ENCODE measurements around the gene SLC4A11. TPM values are rescaled to one million over a fixed set of nuclear protein-coding genes. Genes with fewer than 3 reads are reported as not detected.
A peak's percentile ranks its signal among the peaks of the same experiment; 100 is the strongest.

Gene SLC4A11
- total and polyA plus RNA-seq, 11 donors, result 0.08 to 1.0 (median 0.22) TPM; not detected in 1

DNA sequence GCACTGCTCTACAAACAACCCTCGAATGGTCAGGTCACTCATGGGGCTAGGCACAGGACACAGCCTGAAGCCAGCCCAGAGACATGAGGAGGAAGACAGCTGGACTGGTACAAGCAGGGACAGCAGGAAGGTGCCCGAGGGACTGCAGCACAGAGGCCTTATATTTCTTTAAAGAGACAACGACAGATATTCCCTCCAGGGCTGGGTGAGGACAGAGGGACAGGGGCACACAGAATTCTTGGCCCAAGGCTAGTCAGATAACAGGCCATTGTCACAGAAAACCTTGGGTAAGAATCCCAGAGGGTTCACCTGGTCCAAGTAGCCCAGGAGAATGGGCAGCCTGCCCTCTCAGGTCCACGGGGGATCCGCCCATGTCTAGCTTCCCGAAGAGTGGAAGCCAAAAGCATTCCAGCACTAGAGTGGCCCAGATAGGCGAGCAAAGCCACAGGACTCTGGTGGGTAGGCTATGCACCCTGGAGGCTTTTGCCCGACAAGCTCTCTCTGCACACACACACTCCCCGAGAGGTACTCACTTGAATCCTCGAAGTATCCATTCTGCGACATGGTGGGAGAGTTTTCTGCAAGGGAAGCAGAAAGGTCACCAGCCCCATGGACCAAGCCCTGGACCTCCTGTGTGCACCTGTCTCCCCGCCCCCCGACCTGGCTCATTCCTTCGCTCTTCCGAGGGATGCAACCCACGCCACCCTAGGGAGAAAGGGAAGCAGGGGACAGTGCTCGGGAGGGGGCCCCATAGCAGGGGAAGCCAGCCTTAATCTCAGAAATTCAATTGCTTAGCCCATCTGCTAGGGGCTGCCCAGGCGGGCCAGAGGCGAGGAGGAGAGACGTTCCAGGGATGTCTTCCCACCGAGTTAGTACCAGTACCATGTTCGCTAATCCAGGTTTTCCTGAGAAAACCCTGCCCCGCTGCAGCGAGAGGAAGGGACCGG is 1.7 kb downstream of the SLC4A11 start:
- intact Hi-C loops (cut with DNase I), result no loop called here
- WGBS, 4 donors, result 56 to 69% (median 59%) methylated on average over 22 to 25 of the region's 25 CpGs
- no peaks in the 10 kb centered on the region for H3K9me3 ChIP-seq
- H3K4me3 ChIP-seq, result peak overlapping the region in 7 of 12 donors; percentile 50 to 86 (median 71)
- ATAC-seq (no peak), DNase-seq (no peak)
- H3K36me3 ChIP-seq, result no peaks in the 10 kb centered on the region
- peaks cover 0 to 29% (median 17%) of the 10 kb centered on the region in 12 donors for H3K4me1 ChIP-seq
- TF ChIP-seq POLR2A (IDR thresholded peaks at IDR 0.05), result no peak
- TF ChIP-seq, protein P1, sequence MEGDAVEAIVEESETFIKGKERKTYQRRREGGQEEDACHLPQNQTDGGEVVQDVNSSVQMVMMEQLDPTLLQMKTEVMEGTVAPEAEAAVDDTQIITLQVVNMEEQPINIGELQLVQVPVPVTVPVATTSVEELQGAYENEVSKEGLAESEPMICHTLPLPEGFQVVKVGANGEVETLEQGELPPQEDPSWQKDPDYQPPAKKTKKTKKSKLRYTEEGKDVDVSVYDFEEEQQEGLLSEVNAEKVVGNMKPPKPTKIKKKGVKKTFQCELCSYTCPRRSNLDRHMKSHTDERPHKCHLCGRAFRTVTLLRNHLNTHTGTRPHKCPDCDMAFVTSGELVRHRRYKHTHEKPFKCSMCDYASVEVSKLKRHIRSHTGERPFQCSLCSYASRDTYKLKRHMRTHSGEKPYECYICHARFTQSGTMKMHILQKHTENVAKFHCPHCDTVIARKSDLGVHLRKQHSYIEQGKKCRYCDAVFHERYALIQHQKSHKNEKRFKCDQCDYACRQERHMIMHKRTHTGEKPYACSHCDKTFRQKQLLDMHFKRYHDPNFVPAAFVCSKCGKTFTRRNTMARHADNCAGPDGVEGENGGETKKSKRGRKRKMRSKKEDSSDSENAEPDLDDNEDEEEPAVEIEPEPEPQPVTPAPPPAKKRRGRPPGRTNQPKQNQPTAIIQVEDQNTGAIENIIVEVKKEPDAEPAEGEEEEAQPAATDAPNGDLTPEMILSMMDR (IDR thresholded peaks at IDR 0.05), result no peak
- peaks cover 5 to 54% (median 38%) of the 10 kb centered on the region in 9 donors for H3K27me3 ChIP-seq
- H3K27ac ChIP-seq, result no peak overlapping the region

DNA sequence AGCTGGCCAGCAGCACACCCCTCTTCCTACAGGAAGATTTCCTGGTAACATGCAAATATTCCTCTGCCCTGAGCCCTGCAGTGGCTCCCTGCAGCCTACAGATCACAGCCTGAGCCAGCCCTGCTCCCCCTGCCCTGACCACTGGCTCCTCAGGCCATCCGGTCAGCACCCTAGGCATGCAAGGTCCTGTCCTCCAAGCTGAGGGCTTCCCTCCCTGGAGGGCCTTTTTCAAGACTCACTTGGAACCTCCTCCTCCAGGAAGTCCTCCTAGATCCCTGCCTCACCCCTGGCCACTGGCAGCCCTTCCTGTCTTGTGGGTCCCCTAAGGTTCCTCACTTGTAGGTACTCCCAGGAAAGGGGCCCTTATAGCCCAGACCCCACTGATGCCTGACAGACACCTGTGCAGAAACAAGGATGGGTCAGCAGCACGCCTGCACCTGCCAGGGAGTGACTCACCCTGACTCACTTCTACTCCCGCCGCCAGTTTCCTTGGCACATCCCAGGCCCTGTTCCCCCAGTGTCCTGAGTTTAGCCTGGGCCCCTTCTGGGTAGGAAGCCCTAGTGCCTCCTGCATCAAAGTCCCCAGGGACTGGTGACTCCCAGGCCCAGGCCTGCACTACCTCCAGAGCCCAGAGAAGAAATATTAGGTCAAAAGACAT is 3.2 kb downstream of the SLC4A11 start:
- WGBS, 4 donors, result 83 to 95% (median 90%) methylated on average over 2 to 4 of the region's 4 CpGs
- DNase-seq, result no peak

DNA sequence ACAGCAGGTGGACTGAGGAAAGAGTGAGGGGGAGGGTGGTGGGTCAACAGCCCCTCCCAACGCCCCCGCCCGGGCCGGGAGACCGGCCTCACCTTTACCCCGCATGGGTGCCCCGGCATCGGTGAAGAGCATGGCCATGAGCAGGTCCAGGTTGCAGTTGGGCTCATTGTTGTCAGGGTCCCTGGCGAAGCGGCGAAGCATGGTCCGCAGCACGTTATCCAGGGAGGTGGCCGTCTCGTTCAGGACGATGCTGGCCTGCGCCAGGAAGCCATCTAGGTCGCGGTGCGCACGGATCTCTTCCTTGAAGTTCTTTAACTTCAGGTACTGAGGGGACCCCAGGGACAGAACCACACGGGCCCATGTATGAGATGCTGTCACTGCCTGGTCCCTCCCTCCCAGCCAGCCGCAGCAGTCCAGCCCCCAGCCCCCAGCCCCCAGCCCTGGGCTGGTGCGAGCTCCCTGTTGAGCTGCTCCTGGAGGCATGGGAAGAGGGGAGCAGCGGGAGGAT is 4.9 kb downstream of the SLC4A11 start:
- no peak overlapping the region for H3K4me3 ChIP-seq
- intact Hi-C loops (cut with DNase I), result no loop called here
- H3K36me3 ChIP-seq, result no peaks in the 10 kb centered on the region
- no peak overlapping the region for H3K27ac ChIP-seq
- TF ChIP-seq POLR2A (IDR thresholded peaks at IDR 0.05), result no peak
- TF ChIP-seq, protein P1 (IDR thresholded peaks at IDR 0.05), result no peak
- peaks cover 0 to 38% (median 24%) of the 10 kb centered on the region in 9 donors for H3K27me3 ChIP-seq
- peaks cover 0 to 17% (median 10%) of the 10 kb centered on the region in 12 donors for H3K4me1 ChIP-seq
- ATAC-seq (no peak), DNase-seq (no peak)
- 89 to 94% (median 92%) methylated on average over 6 to 25 of the region's 25 CpGs for WGBS, 4 donors
- no peaks in the 10 kb centered on the region for H3K9me3 ChIP-seq

More for the DNA sequence above, 3.2 kb downstream of the SLC4A11 start:
- no peak for ATAC-seq
- peaks cover 5 to 54% (median 38%) of the 10 kb centered on the region in 9 donors for H3K27me3 ChIP-seq
- intact Hi-C loops (cut with DNase I), result no loop called here
- H3K36me3 ChIP-seq, result no peaks in the 10 kb centered on the region
- H3K4me1 ChIP-seq, result peaks cover 0 to 29% (median 17%) of the 10 kb centered on the region in 12 donors
- TF ChIP-seq, protein P1 (IDR thresholded peaks at IDR 0.05), result no peak
- TF ChIP-seq POLR2A (IDR thresholded peaks at IDR 0.05), result no peak
- H3K27ac ChIP-seq, result no peak overlapping the region
- no peaks in the 10 kb centered on the region for H3K9me3 ChIP-seq
- no peak overlapping the region for H3K4me3 ChIP-seq
